Activated CD8-positive, alpha-beta T cell treated with anti-CD3 and anti-CD28 coated beads for 36 hours (primary cell): ENCODE results near the gene MOV10. TPM values are rescaled to one million over a fixed set of nuclear protein-coding genes. Genes with fewer than 3 reads are reported as not detected.

Experiments used
- ATAC-seq: fragments of 200-7000 bp; cut with Tn5 transposase; one replicate; pipeline ENCODE4 v1.10.0; 2021; ENCODE audit warnings: mild to moderate bottlenecking, moderate library complexity
- CTCF ChIA-PET: fragments of 350-600 bp; sonication (Branson Sonifier 250); formaldehyde crosslinking; loops from one replicate; lab custom pipeline; 2021; ENCODE audit warnings: antibody characterized with exemption; lab: Charles Lee
- POLR2A ChIA-PET: fragments of 350-600 bp; sonication (Branson Sonifier 250); formaldehyde crosslinking; loops from one replicate; lab custom pipeline; 2021; ENCODE audit warnings: antibody characterized with exemption; lab: Charles Lee
- DNase-seq: peaks from one replicate; pipeline ENCODE4 v3.0.0-alpha.2; 2020
- H3K27ac Mint-ChIP-seq: one replicate; pipeline ENCODE4 v1.8.0; 2021; ENCODE audit warnings: mild to moderate bottlenecking, mixed read lengths
- H3K27me3 Mint-ChIP-seq: one replicate; pipeline ENCODE4 v1.8.0; 2021; ENCODE audit warnings: mixed read lengths
- H3K36me3 Mint-ChIP-seq: one replicate; pipeline ENCODE4 v1.8.0; 2021; ENCODE audit warnings: low read depth, mixed read lengths
- H3K4me1 Mint-ChIP-seq: one replicate; pipeline ENCODE4 v1.8.0; 2021; ENCODE audit warnings: low read depth, mixed read lengths
- H3K4me3 Mint-ChIP-seq: one replicate; pipeline ENCODE4 v1.8.0; 2021; ENCODE audit warnings: mild to moderate bottlenecking, moderate library complexity, mixed read lengths
- H3K9me3 Mint-ChIP-seq: one replicate; pipeline ENCODE4 v1.8.0; 2021; ENCODE audit warnings: mixed read lengths
- intact Hi-C: fragments of 100-400 bp; cut with micrococcal nuclease; formaldehyde crosslinking; loops from one replicate; pipeline ENCODE4 v1.10.0; 2022
- total RNA-seq, 2 experiments: library from RNA; stranded (reverse); gene quantifications; one replicate each; pipeline ENCODE4 v1.2.3, GENCODE V29; 2021
- TF ChIP-seq, protein P1 (sequence below): fragments of 200-600 bp; IDR thresholded peaks from one replicate; pipeline ENCODE4 v1.8.0; 2022; ENCODE audit warnings: antibody characterized with exemption, mild to moderate bottlenecking

MOV10 gene
- total RNA-seq, 2 experiments from 2014 or later, result 77.2 to 78.5 TPM

GRCh38 chr1:112689842-112690237 is 15.4 kb downstream of the MOV10 start:
- no peak for ATAC-seq
- no peak overlapping the region for H3K27ac Mint-ChIP-seq
- ChIA-PET POLR2A (interaction anchor here (1.0 to 1.3 kb wide), 3 partner anchors 9 to 15 kb away, joined by 3 to 6 read pairs (median 5); partner anchors contain the start of gene MOV10), CTCF (no interaction called here)
- intact Hi-C loops, result no loop called here
- no peak overlapping the region for H3K4me3 Mint-ChIP-seq
- TF ChIP-seq, protein P1, sequence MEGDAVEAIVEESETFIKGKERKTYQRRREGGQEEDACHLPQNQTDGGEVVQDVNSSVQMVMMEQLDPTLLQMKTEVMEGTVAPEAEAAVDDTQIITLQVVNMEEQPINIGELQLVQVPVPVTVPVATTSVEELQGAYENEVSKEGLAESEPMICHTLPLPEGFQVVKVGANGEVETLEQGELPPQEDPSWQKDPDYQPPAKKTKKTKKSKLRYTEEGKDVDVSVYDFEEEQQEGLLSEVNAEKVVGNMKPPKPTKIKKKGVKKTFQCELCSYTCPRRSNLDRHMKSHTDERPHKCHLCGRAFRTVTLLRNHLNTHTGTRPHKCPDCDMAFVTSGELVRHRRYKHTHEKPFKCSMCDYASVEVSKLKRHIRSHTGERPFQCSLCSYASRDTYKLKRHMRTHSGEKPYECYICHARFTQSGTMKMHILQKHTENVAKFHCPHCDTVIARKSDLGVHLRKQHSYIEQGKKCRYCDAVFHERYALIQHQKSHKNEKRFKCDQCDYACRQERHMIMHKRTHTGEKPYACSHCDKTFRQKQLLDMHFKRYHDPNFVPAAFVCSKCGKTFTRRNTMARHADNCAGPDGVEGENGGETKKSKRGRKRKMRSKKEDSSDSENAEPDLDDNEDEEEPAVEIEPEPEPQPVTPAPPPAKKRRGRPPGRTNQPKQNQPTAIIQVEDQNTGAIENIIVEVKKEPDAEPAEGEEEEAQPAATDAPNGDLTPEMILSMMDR, result no peak
- H3K4me1 Mint-ChIP-seq, result peaks cover 3% of the 10 kb centered on the region
- no peak for DNase-seq
- peaks cover 16% of the 10 kb centered on the region for H3K36me3 Mint-ChIP-seq
- no peaks in the 10 kb centered on the region for H3K27me3 Mint-ChIP-seq
- no peaks in the 10 kb centered on the region for H3K9me3 Mint-ChIP-seq

GRCh38 chr1:112692681-112693080 is 18.2 kb downstream of the MOV10 start:
- Mint-ChIP-seq H3K4me1 (no peaks in the 10 kb centered on the region), H3K36me3 (peaks cover 18% of the 10 kb centered on the region), H3K9me3 (no peaks in the 10 kb centered on the region), H3K4me3 (no peak overlapping the region), H3K27ac (no peak overlapping the region), H3K27me3 (no peaks in the 10 kb centered on the region)
- ChIA-PET CTCF (interaction anchor here (0.8 to 1.2 kb wide), 3 partner anchors 12 to 23 kb away, joined by 3 to 4 read pairs (median 3); partner anchors contain the start of genes MOV10 and PPM1J), POLR2A (interaction anchor here (0.9 to 2.0 kb wide), 3 partner anchors 9 to 71 kb away, joined by 3 to 7 read pairs (median 3); no protein-coding TSS in a partner anchor)
- ATAC-seq, result no peak
- intact Hi-C loops, result no loop called here
- DNase-seq, result no peak
- TF ChIP-seq, protein P1, result no peak

- H3K36me3 Mint-ChIP-seq, result peaks cover 20% of the 10 kb centered on the region
- ChIA-PET CTCF (no interaction called here), POLR2A (interaction anchor here (0.6 to 1.9 kb wide), 4 partner anchors 11 to 72 kb away, joined by 3 to 9 read pairs (median 4); partner anchors contain the start of gene MOV10)
- H3K4me3 Mint-ChIP-seq, result no peak overlapping the region
- intact Hi-C loops, result no loop called here
- H3K27me3 Mint-ChIP-seq, result no peaks in the 10 kb centered on the region
- DNase-seq, result no peak
- TF ChIP-seq, protein P1, result no peak
- no peaks in the 10 kb centered on the region for H3K4me1 Mint-ChIP-seq
- no peaks in the 10 kb centered on the region for H3K9me3 Mint-ChIP-seq
- H3K27ac Mint-ChIP-seq, result no peak overlapping the region
- ATAC-seq, result no peak
These were observed 19.4 kb downstream of the MOV10 start for GRCh38 chr1:112693821-112694220.

DNA sequence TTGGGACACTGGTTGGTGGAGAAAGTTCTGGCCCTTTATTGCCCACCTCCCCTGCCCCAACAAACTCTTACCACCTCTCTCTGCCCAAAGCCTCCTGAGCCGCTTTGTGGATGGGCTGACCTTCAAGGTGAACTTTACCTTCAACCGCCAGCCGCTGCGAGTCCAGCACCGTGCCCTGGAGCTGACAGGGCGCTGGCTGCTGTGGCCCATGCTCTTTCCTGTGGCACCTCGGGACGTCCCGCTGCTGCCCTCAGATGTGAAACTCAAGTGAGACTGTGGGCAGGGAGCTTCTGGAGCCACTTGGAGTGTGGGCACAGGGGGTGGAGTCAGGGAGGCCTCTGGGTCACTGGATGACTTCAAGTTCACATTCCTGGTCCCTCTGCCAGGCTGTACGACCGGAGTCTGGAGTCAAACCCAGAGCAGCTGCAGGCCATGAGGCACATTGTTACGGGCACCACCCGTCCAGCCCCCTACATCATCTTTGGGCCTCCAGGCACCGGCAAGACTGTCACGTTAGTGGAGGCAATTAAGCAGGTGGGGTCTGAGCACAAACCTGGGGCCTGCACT is 20.0 kb downstream of the MOV10 start:
- Mint-ChIP-seq H3K27ac (no peak overlapping the region), H3K27me3 (no peaks in the 10 kb centered on the region), H3K9me3 (no peaks in the 10 kb centered on the region), H3K4me1 (peaks cover 3% of the 10 kb centered on the region), H3K4me3 (no peak overlapping the region), H3K36me3 (peaks cover 24% of the 10 kb centered on the region)
- DNase-seq (no peak), ATAC-seq (no peak)
- CTCF ChIA-PET, result no interaction called here
- POLR2A ChIA-PET, result interaction anchor here (0.6 to 1.9 kb wide), 3 partner anchors 10 to 49 kb away, joined by 3 to 9 read pairs (median 6); partner anchors contain the start of gene MOV10
- intact Hi-C loops, result no loop called here
- TF ChIP-seq, protein P1, result no peak

GRCh38 chr1:112695276-112695675 is 20.8 kb downstream of the MOV10 start:
- no peak overlapping the region for H3K4me3 Mint-ChIP-seq

More at GRCh38 chr1:112695276-112695675, 20.8 kb downstream of the MOV10 start:
- TF ChIP-seq, protein P1, result no peak
- no peak overlapping the region for H3K27ac Mint-ChIP-seq
- ChIA-PET CTCF (interaction anchor here (0.8 to 1.2 kb wide), 2 partner anchors 10 to 22 kb away, joined by 3 read pairs; no protein-coding TSS in a partner anchor), POLR2A (no interaction called here)
- ATAC-seq, result no peak
- no peak for DNase-seq
- H3K9me3 Mint-ChIP-seq, result no peaks in the 10 kb centered on the region
- intact Hi-C loops, result no loop called here
- H3K36me3 Mint-ChIP-seq, result peaks cover 24% of the 10 kb centered on the region
- no peaks in the 10 kb centered on the region for H3K27me3 Mint-ChIP-seq
- H3K4me1 Mint-ChIP-seq, result peaks cover 11% of the 10 kb centered on the region
